ENCODE results near the gene SMNDC1.

Gene SMNDC1

DNA sequence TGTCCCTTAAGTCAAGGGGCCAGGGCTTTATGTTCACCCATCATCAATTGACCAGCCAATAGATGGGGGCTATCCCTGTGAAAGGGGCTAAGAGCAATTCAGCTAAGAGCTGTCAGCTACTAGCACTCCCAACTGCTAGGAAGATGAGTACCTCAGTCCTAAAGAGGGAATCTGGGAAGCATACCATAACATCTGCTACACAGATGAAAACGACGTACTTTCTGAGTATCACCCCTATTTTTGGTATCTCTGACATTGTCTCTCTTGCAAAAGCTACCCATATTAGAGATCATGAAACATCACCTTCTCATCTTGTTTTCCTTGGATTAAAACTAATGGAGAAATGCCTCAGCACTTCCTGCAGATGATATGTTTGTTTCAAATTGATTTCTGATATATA lies 7.5 kb upstream of the SMNDC1 start:
- Histone ChIP-seq H3K4me3 (no peak overlapping the region), H3K9ac (no peak overlapping the region), H3K9me3 (no peaks in the 10 kb centered on the region), H3K4me1 (peaks cover 21% of the 10 kb centered on the region), H3K36me3 (no peaks in the 10 kb centered on the region), H4K20me1 (no peaks in the 10 kb centered on the region), H3K27me3 (no peaks in the 10 kb centered on the region), H3K27ac (no peak overlapping the region), H3K4me2 (no peak overlapping the region)
- no peak for TF ChIP-seq Cebpa-rat (IDR thresholded peaks at IDR 0.05)

DNA sequence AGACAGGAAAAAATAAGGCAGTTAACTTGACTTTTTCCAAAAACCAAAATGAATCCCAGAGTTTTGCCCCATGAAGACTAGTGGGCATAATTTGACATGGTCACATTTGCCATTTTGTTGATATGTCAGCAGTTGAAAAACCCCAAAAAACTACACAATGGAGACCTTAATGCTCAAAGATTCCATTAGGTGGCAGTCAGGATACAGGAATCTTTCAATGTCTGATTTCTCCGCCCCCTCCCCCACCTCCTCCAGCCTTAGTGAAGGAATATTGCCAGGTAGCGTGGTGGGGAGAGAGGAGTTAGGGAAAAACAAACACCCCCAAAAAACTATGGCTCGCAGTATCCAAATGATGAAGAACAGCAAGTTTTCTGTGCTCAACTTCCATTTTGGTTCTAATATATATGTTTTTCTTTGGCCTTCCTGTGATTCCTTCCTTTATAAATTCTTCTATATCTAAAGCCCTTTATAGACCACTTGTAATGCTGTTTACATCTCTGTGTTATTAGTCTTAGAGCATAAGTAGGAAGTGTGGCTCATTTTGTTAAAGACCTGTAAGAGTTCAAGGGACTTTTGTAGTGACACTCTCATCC lies 6.7 kb upstream of the SMNDC1 start:
- Histone ChIP-seq H3K4me2 (peak overlapping the region; percentile 31), H3K27ac (no peak overlapping the region), H3K27me3 (no peaks in the 10 kb centered on the region), H3K9me3 (no peaks in the 10 kb centered on the region), H3K4me1 (peaks cover 21% of the 10 kb centered on the region), H4K20me1 (no peaks in the 10 kb centered on the region), H3K36me3 (no peaks in the 10 kb centered on the region), H3K9ac (no peak overlapping the region), H3K4me3 (no peak overlapping the region)
- TF ChIP-seq Cebpa-rat (IDR thresholded peaks at IDR 0.05), result no peak

DNA sequence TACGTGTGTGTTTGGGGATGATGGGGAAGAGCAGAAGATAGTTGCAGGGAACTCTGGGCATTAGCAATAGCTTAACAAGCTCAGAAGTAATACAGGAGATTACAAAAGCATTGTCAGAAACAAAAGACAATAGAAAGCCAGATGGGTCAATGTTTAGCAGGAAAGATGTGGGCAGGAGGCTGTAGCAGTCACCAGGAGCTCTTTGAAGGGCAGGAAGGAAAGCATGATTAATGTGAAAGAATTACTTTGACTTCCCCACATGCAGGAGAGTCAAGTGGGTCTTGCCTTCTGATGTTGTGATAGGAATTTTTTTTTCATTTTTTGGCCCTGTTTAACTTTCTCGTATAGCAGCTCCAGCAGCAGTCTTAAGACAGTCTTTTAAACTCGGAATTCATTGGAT lies 6.0 kb upstream of the SMNDC1 start:
- Histone ChIP-seq H3K27me3 (no peaks in the 10 kb centered on the region), H3K4me2 (peak overlapping the region; percentile 31), H3K27ac (no peak overlapping the region), H3K4me1 (peaks cover 25% of the 10 kb centered on the region), H3K4me3 (no peak overlapping the region), H3K36me3 (no peaks in the 10 kb centered on the region), H4K20me1 (no peaks in the 10 kb centered on the region), H3K9me3 (no peaks in the 10 kb centered on the region), H3K9ac (no peak overlapping the region; the same call in 1 of the 2 replicates)
- TF ChIP-seq Cebpa-rat (IDR thresholded peaks at IDR 0.05), result no peak

DNA sequence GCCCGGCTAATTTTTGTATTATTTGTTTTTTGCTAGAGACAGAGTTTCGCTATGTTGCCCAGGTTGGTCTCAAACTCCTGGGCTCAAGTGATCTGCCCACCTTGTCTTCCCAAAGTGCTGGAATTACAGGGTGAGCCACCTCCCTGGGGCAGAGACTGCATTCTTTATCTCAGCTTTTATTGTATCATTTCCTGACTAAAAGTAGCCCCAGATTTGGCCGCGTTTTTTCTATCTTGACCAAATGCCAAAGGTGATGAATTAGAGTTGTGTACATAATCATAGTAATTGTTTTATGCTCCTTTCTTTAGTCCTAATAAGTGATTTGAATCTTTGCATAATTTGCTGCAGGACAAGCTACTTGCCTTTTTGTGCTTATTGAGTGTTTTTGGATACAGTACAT lies 3.1 kb upstream of the SMNDC1 start:
- TF ChIP-seq Cebpa-rat (IDR thresholded peaks at IDR 0.05), result no peak
- Histone ChIP-seq H3K27ac (no peak overlapping the region), H3K36me3 (peaks cover 5% of the 10 kb centered on the region; the same call in 1 of the 2 replicates), H3K4me2 (no peak overlapping the region), H3K9ac (no peak overlapping the region), H3K9me3 (no peaks in the 10 kb centered on the region), H3K4me1 (peaks cover 39% of the 10 kb centered on the region), H3K4me3 (no peak overlapping the region), H4K20me1 (peaks cover 17% of the 10 kb centered on the region), H3K27me3 (no peaks in the 10 kb centered on the region)

DNA sequence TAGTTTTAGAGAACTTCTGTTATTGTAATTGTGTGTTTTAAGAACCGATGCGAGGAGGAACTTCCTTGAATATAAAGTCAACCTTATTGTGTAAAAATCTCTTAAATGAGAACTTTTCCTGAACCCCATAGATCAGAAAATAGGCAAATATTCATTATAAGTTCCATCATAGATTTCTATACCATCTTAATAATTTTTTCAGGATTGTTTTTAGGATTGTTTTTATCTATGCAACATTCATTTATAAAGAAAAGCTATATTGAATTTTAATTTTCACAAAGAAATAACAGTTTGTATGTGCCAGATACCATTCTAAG lies 1.7 kb upstream of the SMNDC1 start:
- peaks cover 19% of the 10 kb centered on the region for H3K36me3 ChIP-seq
- no peaks in the 10 kb centered on the region for H3K9me3 ChIP-seq
- no peak overlapping the region for H3K27ac ChIP-seq
- no peak overlapping the region for H3K9ac ChIP-seq
- peaks cover 50% of the 10 kb centered on the region for H3K4me1 ChIP-seq
- H3K27me3 ChIP-seq, result no peaks in the 10 kb centered on the region
- no peak overlapping the region for H3K4me3 ChIP-seq
- H3K4me2 ChIP-seq, result no peak overlapping the region
- peaks cover 31% of the 10 kb centered on the region for H4K20me1 ChIP-seq
- no peak for TF ChIP-seq Cebpa-rat (IDR thresholded peaks at IDR 0.05)

DNA sequence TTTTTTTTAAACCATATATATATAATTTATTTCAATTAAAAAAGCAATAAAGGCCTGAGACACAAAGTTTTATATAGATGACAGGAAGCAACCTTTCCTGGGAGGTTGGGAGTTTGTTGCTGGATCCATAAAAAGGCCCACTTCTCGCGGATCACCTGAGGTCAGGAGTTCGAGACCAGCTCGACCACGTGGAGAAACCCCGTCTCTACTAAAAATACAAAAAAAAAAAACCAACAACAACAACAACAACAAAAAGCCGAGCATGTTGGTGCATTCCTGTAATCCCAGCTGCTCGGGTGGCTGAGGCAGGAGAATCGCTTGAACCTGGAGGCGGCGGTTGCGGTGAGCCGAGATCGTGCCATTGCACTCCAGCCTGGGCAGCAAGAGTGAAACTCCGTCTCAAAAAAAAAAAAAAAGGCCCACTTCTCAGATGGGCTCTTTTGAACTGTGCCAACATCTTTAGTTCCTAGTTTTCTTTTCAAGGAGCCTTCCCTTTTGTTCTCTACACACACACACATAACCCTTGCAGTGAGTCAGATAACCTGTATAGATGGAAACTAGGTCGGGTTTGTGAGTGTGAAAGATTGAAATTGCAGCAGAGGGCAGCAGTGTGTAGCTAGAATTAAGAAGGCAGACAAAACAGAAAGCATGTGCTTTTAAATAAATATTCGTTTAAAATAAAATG lies 1.2 kb upstream of the SMNDC1 start:
- Histone ChIP-seq H3K9ac (no peak overlapping the region), H3K36me3 (peaks cover 24% of the 10 kb centered on the region), H3K9me3 (no peaks in the 10 kb centered on the region), H3K4me1 (peaks cover 47% of the 10 kb centered on the region), H4K20me1 (peaks cover 36% of the 10 kb centered on the region), H3K4me3 (0 out of 2 replicates have a peak overlapping the region, but pooled peaks have one; percentile 92), H3K4me2 (peak overlapping the region; percentile 74), H3K27me3 (no peaks in the 10 kb centered on the region), H3K27ac (0 out of 2 replicates have a peak overlapping the region, but pooled peaks have one; percentile 96)
- TF ChIP-seq Cebpa-rat (IDR thresholded peaks at IDR 0.05), result no peak

DNA sequence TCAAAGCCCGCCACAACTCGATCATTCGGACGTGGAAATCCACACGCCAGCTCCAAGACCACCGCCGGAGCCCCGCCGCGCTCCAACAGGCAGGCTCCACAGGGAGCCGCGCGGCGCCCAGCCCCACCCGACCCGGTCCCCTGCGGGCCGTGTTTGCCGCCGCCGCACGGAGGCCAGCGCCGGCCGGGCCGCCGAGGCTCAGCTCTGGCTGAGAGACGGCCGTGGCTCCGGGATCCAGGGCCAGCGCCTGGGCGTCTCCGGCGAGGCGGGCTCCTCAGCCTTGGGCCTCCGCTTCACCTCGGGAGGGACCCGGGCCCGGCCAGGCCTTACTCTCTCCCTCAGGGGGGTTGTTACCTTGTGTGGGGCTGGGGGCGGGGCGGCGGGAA lies 333 bp downstream of the SMNDC1 start:
- H3K36me3 ChIP-seq, result peaks cover 38% of the 10 kb centered on the region
- no peaks in the 10 kb centered on the region for H3K27me3 ChIP-seq
- H3K27ac ChIP-seq, result peak overlapping the region; percentile 96
- peaks cover 51% of the 10 kb centered on the region for H4K20me1 ChIP-seq
- H3K4me1 ChIP-seq, result peaks cover 37% of the 10 kb centered on the region
- peak overlapping the region; percentile 98 for H3K9ac ChIP-seq
- no peaks in the 10 kb centered on the region for H3K9me3 ChIP-seq
- H3K4me3 ChIP-seq, result peak overlapping the region; percentile 92
- peak overlapping the region; percentile 91 for H3K4me2 ChIP-seq
- TF ChIP-seq Cebpa-rat (IDR thresholded peaks at IDR 0.05), result no peak

DNA sequence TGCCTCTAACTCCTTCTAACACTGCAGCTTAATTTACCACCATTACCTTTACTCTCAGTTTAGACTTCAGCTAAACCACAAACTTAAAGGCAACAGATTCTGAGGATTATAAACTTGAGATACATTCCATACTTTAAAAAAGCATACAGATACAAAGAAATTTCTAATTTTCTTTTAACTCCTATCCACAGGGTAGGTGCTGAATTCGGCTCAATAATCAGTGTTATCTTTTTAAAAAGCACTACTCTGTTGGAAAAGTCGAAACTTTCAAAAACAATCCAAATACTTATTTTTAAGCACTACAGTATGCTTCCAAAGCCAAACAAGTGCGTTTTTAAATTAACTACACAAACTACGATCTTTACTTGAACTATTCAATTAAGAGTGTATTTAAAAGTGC lies 1.0 kb downstream of the SMNDC1 start:
- Histone ChIP-seq H3K9me3 (no peaks in the 10 kb centered on the region), H3K27me3 (no peaks in the 10 kb centered on the region), H3K36me3 (peaks cover 45% of the 10 kb centered on the region), H3K4me2 (peak overlapping the region; percentile 91), H3K4me1 (peaks cover 30% of the 10 kb centered on the region), H3K9ac (peak overlapping the region; percentile 98), H3K27ac (peak overlapping the region; percentile 96), H4K20me1 (peaks cover 58% of the 10 kb centered on the region), H3K4me3 (peak overlapping the region; percentile 92)
- TF ChIP-seq Cebpa-rat (IDR thresholded peaks at IDR 0.05), result no peak

DNA sequence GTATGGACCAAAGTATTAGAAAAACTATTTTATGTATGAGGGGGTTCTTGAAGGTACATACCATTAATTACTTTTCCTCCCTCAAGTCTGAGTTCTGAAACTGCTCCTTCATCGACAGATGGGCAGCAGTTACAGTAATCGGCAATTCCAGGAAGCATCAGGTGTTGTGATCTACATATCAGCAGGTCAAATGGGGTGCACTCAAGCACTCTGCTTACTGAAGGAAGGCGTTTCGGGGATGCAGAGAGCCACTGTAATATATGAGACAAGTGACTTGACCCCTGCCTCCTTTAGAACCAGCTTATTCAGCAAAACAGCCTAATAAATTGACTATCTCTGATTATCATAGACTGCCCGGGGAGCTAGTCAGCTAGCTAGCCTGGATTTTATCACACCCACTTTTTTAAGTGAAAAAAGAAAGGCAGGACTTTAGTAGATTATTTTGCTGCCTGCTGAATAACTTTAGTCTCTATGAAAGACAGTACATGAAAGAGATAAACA lies 4.2 kb downstream of the SMNDC1 start:
- no peak for TF ChIP-seq Cebpa-rat (IDR thresholded peaks at IDR 0.05)
- Histone ChIP-seq H4K20me1 (peaks cover 87% of the 10 kb centered on the region), H3K9me3 (no peaks in the 10 kb centered on the region), H3K4me2 (no peak overlapping the region), H3K27ac (no peak overlapping the region), H3K4me3 (no peak overlapping the region), H3K9ac (no peak overlapping the region), H3K4me1 (peaks cover 24% of the 10 kb centered on the region), H3K27me3 (no peaks in the 10 kb centered on the region), H3K36me3 (peaks cover 77% of the 10 kb centered on the region)

DNA sequence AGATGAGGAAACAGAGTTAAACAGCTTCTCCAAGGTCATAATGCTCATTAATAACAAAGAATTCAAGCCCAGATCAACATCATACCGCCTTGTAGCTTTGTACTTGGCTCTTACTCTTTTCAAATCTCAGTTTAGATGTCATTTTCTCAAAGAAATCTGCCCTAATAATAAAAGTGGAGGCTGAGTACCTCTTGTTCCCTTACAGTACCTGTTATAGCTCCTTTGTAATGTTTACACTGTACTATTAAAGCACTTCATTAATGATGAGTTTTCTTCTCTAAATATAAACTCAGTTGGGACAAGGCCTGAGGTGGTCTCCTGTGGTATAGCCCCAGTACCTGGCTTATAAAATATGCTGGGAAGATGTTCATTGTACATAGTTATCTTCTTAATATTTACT lies 7.8 kb downstream of the SMNDC1 start:
- Histone ChIP-seq H3K36me3 (peaks cover 99% of the 10 kb centered on the region), H3K9me3 (no peaks in the 10 kb centered on the region), H3K4me3 (no peak overlapping the region), H3K4me2 (no peak overlapping the region), H3K27ac (no peak overlapping the region), H3K27me3 (no peaks in the 10 kb centered on the region), H4K20me1 (peaks cover 91% of the 10 kb centered on the region), H3K4me1 (peaks cover 6% of the 10 kb centered on the region; the same call in 1 of the 2 replicates), H3K9ac (no peak overlapping the region)
- no peak for TF ChIP-seq Cebpa-rat (IDR thresholded peaks at IDR 0.05)

Measured in BLaER1 (cell line).